HEK293 (cell line): ENCODE results near the gene SBF2.

Experiments used
- ATF2 ChIP-seq: fragments of 450-650 bp; formaldehyde crosslinking; IDR thresholded peaks from 2 replicates; pipeline ENCODE4 v1.5.1; 2016; ENCODE audit warnings: missing biosample characterization, missing genetic modification characterization, low read depth
- CTCF ChIP-seq: fragments of 450-650 bp; formaldehyde crosslinking; IDR thresholded peaks from 2 replicates; pipeline ENCODE4 v1.5.1; 2016; ENCODE audit warnings: missing biosample characterization, missing genetic modification characterization
- KLF1 ChIP-seq: fragments of 450-650 bp; formaldehyde crosslinking; IDR thresholded peaks from 2 replicates; pipeline ENCODE4 v1.5.1; 2016; ENCODE audit warnings: missing biosample characterization, missing genetic modification characterization
- KLF17 ChIP-seq: fragments of 450-650 bp; formaldehyde crosslinking; IDR thresholded peaks from 2 replicates; pipeline ENCODE4 v1.5.1; 2016; ENCODE audit warnings: missing biosample characterization, missing genetic modification characterization
- PBX3 ChIP-seq: sonication (generic); formaldehyde crosslinking; IDR thresholded peaks from 2 replicates; pipeline ENCODE4 v1.8.1; 2022; ENCODE audit warnings: mild to moderate bottlenecking, moderate library complexity, missing genetic modification reagents
- REST ChIP-seq: fragments of 450-650 bp; formaldehyde crosslinking; IDR thresholded peaks from 2 replicates; pipeline ENCODE4 v1.5.1; 2016; ENCODE audit warnings: missing biosample characterization, missing genetic modification characterization
- SP2 ChIP-seq: fragments of 450-650 bp; formaldehyde crosslinking; IDR thresholded peaks from 2 replicates; pipeline ENCODE4 v1.5.1; 2016; ENCODE audit warnings: missing biosample characterization, missing genetic modification characterization
- ZBTB49 ChIP-seq: fragments of 450-650 bp; formaldehyde crosslinking; IDR thresholded peaks from 2 replicates; pipeline ENCODE4 v1.5.1; 2016; ENCODE audit warnings: missing biosample characterization, missing genetic modification characterization, low read depth
- ZFHX2 ChIP-seq: fragments of 450-650 bp; formaldehyde crosslinking; conservative IDR thresholded peaks from 2 replicates; pipeline ENCODE4 v1.5.1; 2016; ENCODE audit warnings: missing biosample characterization, missing genetic modification characterization
- ZNF274 ChIP-seq, 2 experiments: fragments of 200-500 bp in 1 of 2; fragments of 450-650 bp in 1 of 2; sonication (Bioruptor generic) in 1 of 2; formaldehyde crosslinking in 1 of 2; IDR thresholded peaks; 2 replicates each; pipeline versions ENCODE4 v1.5.1 to v1.6.1; 2014 to 2016; ENCODE audit warnings: borderline replicate concordance in 1 of 2, inconsistent platforms in 1 of 2, low read length in 1 of 2, missing biosample characterization in 1 of 2, missing genetic modification characterization in 1 of 2
- ZNF341 ChIP-seq: fragments of 450-650 bp; formaldehyde crosslinking; IDR thresholded peaks from 2 replicates; pipeline ENCODE4; 2016; ENCODE audit warnings: low read depth, missing biosample characterization, missing genetic modification characterization
- ZNF707 ChIP-seq: fragments of 450-650 bp; formaldehyde crosslinking; IDR thresholded peaks from 2 replicates; pipeline ENCODE4 v1.5.1; 2016; ENCODE audit warnings: missing biosample characterization, missing genetic modification characterization
- ZNF76 ChIP-seq: fragments of 450-650 bp; formaldehyde crosslinking; IDR thresholded peaks from 2 replicates; pipeline ENCODE4; 2016; ENCODE audit warnings: low read depth, missing biosample characterization, missing genetic modification characterization, borderline replicate concordance
- ZSCAN23 ChIP-seq: fragments of 450-650 bp; formaldehyde crosslinking; IDR thresholded peaks from 2 replicates; pipeline ENCODE4 v1.5.1; 2016; ENCODE audit warnings: missing biosample characterization, missing genetic modification characterization

GRCh38 chr11:9733212-9733611 lies 560.8 kb downstream of the SBF2 start:
- TF ChIP-seq CTCF (tag by site-specific recombination) (no peak), ZNF341 (tag by site-specific recombination) (no peak), SP2 (tag by site-specific recombination) (no peak), KLF17 (tag by site-specific recombination) (no peak), ATF2 (tag by site-specific recombination) (no peak), ZNF76 (no peak), ZNF707 (tag by site-specific recombination) (no peak), ZSCAN23 (tag by site-specific recombination) (no peak), ZBTB49 (no peak), REST (no peak), KLF1 (tag by site-specific recombination) (no peak), ZNF274 (IDR thresholded peaks at IDR 0.05; ENCODE audit: low read length) (no peak), ZNF274 (tag by site-specific recombination; IDR thresholded peaks at IDR 0.05; ENCODE audit: borderline replicate concordance) (no peak), PBX3 (no peak), ZFHX2 (tag by site-specific recombination) (no peak)
